Activated CD8-positive, alpha-beta memory T cell treated with anti-CD3 and anti-CD28 coated beads, Interleukin-2, amount 50 U/mL, for 1 hour (primary cell): Measurements from ENCODE around the gene DPH6.
"Not testable (repeated sequence)": the region's sequence is repeated elsewhere in the genome, so short reads cannot be mapped to it uniquely, and the experiment has no call there.

Source experiments
- DNase-seq: peaks from one replicate; pipeline ENCODE4 v3.0.0-alpha.2; 2020; ENCODE audit errors: extremely low read depth

DPH6 gene

DNA sequence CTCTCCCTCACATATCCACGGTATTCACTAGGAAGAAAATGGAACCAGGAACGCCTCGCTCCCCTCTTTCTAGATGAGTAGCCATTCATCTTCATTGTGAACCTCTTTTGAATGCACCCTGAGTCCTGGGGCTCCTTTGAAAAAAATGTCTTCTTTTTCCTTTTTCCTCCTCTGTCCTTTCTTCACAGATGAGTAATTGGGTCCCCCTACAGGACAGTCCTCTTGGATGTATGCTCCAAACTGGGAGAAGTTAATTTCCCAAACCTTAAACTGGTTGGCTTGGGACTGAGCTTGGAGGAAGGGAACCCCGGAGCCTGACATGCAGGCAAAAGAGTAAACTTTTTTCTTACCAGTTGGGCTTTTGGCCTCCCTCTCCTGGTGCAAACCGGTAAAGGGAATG lies 108.8 kb downstream of the DPH6 start:
- no peak for DNase-seq

DNA sequence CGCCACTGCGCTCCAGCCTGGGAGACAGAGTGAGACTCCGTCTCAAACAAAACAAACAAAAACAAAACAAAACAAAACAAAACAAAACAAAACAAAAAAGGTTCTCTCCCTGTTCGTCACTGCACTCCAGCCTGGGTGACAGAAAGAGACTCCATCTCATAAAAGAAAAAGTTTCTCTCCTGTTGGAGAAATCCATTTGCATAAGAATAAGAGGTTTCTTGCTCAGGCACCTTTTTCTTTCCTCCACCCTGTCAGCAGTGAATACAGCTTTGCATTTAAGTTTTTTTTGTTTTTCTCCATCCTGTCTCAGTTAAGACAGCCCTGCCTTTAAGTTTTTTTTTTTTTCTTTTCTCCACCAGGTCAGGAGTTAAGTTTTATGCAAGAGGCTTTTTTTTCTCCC lies 109.5 kb downstream of the DPH6 start:
- DNase-seq = no peak

GRCh38 chr15:35431281-35431680 lies 114.7 kb downstream of the DPH6 start:
- no peak for DNase-seq

DNA sequence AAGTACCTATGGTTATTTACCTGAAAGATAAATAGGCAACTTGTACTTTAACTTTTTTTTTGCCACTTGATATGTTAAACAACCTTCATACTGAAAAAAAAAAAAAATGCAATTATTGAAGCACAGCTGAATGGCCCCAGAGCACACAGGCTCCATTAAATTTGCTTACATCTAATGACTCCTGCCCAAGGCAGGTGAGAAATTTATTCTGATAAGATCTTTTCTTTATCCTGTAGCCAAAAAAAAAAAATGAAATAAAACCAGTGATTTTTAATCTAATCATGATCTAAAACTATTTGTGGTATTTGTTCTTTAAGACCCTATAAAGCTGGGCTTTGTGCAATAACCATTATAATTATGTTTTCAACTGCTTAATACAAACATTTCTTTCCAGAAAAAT lies 115.7 kb downstream of the DPH6 start:
- no peak for DNase-seq

DNA sequence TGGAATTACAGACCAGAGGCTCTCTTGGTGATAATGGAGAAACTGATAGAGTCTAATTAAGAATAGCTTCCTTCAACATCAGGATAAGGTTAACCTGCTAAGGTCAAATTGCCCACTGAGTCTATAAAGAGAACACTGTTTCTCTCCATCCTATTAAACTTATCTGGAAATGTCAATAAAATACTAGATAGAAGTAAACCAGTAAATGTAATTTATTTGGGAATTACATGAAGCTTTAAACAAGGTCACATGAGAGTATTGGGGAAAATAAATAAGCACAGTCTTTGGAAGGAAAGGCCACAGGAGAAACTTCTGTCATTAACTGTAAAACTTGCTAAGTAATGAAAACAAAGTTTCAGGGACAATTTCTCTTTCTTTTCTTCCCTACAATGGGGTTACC lies 118.5 kb downstream of the DPH6 start:
- DNase-seq = no peak

DNA sequence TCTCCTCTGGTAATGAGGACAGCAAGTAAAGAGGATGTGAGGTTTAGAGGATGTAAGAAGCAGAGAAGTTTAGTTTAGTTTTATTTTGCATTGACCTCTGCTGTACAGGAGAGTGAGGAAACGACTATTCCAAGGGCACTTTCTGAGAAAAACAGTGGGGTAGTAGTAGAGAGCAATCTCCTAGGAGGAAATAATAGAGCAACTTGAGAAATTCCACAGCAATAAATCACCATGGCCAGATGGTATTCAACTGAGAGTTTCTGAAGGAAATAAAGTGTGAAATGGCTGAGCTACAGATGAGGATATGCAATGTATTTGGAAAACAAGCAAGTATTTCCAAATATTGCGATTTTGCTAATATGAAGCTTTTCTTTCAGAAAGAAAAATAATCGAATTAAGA lies 118.9 kb downstream of the DPH6 start:
- no peak for DNase-seq

GRCh38 chr15:35410775-35411174 lies 135.2 kb downstream of the DPH6 start:
- no peak for DNase-seq

- DNase-seq = no peak
Measured at GRCh38 chr15:35399901-35400300, 146.1 kb downstream of the DPH6 start.

- no peak for DNase-seq
Measured at GRCh38 chr15:35397027-35397426, 148.9 kb downstream of the DPH6 start.

GRCh38 chr15:35394416-35394815 lies 151.5 kb downstream of the DPH6 start:
- no peak for DNase-seq

- no peak for DNase-seq
Measured at GRCh38 chr15:35393398-35393797, 152.6 kb downstream of the DPH6 start.

- DNase-seq = not testable (repeated sequence)
Measured at GRCh38 chr15:35391408-35391984, 154.5 kb downstream of the DPH6 start.

DNA sequence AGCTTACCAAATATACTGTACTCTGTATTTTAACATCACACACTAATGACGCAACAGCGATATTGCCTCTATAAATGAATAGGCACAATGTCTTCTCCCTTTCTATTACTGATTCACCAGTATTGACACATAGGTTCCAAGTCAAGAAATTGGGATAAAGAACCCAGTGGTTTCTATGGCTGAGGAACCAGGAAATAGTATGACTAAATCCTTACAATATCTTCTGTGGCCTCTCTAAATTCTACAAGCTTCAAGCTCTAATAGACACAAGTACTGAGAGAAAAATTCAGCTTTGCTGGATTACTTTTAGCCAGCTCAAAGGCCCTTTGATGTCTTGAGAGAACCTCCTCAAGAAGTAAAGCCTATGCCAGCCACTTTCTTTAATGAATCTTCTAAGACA lies 162.5 kb downstream of the DPH6 start:
- no peak for DNase-seq

- DNase-seq = no peak
Measured at GRCh38 chr15:35381328-35381727, 164.6 kb downstream of the DPH6 start.

- no peak for DNase-seq
Measured at GRCh38 chr15:35379972-35380371, 166.0 kb downstream of the DPH6 start.

DNA sequence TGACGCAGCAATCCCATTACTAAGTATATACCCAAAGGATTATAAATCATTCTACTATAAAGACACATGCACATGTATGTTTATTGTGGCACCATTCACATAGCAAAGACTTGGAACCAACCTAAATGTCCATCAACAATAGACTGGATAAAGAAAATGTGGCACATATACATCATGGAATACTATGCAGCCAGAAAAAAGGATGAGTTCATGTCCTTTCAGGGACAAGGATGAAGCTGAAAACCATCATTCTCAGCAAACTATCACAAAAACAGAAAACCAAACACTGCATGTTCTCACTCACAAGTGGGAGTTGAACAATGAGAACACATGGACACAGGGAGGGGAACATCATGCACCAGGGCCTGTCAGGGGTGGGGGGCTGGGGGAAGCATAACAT lies 167.5 kb downstream of the DPH6 start:
- DNase-seq = not testable (repeated sequence)

DNA sequence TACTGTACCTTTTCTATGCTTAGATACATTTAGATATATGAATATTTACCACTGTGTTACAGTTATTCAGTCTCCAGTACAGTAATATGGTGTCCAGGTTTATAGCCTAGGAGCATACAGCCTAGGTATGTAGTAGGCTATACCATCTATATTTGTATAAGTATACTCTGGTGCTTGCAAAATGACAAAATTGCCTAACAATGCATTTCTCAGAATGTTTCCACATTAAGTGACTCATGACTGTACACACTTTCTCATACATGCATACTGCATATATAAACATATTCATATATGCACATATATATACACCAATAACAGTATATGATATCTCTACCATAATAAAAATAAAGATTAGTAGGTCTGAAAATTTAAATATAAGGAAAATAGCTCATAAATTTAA lies 169.3 kb downstream of the DPH6 start:
- no peak for DNase-seq

GRCh38 chr15:35374661-35375060 lies 171.3 kb downstream of the DPH6 start:
- DNase-seq = no peak

- DNase-seq = no peak
Measured at GRCh38 chr15:35362195-35362829, 183.7 kb downstream of the DPH6 start.

DNA sequence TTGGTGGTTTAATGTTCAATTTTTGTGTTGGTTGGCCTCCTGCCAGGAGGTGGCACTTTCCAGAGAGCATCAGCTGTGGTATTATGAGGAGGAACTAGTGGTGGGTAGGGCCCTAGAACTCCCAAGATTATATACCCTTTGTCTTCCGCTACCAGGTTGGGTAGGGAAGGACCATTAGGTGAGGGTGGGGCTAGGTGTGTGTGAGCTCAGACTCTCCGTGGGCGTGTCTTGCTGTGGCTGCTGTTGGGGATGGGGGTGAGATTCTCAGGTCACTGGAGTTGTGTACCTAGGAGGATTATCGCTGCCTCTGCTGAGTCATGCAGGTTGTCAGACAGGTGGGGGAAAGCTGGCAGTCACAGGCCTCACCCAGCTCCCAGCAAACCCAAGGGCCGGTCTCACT lies 187.1 kb downstream of the DPH6 start:
- no peak for DNase-seq

DNA sequence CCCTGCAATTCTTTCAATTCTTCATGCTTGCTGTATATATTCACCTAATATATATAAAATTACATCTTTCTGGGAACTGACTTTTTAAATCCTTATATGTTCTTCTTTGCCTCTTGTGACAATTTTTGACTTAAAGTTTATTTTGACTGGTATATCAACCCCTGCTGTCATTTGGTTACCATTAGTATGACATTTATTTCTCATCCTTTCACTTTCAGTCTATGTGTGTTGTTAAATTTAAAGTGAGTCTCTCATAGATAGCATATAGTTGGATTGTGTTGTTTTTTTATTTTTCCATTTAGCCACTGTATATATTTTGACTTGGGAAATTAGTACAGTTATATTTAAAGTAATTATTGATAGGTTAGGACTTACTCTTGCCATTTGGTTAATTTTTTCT lies 194.9 kb downstream of the DPH6 start:
- no peak for DNase-seq

DNA sequence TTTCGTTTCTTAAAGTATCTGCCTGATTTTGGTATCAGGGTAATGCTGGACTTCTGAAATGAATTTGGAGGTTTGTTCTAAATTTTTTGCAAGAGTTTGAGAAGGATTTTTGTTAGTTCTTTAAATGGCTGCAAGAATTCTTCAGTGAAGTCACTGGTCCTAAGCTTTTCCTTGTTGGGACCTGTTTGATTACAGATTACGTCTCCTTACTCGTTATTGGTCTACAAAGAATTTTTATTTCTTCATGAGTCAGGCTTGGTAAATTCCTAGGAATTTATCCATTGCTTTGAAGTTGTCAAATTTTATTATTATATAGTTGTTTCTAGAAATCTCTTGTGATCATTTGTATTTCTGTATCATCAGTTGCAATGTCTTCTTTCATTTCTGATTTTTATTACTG lies 196.0 kb downstream of the DPH6 start:
- no peak for DNase-seq

DNA sequence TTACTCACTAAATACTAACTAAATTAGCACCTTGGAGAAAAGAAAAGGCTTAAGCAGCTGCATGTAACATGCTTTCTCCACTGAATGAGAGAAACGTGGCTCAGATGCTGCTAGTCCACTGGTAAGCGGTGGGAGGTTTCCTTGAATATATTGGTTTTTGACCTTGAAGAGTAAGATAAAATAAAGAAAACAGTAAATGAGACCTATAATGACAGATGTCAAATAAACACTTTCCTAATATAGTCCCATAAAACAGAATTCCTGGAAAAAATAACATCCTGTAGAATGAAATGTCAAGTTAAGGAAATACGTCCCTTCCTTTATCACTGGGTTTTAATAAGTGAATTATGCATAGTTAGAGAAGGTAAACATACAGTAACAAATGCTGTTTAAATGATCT lies 215.0 kb downstream of the DPH6 start:
- DNase-seq = no peak

- DNase-seq = no peak
Measured at GRCh38 chr15:35330048-35330695, 215.8 kb downstream of the DPH6 start.
